Trophoblast cell (in vitro differentiated cells and primary cell): Measurements from ENCODE around the gene TAF8.

Experiments
- DNase-seq, 2 donors: peaks; one replicate each; pipeline ENCODE4 v3.0.0-alpha.2; 2016
- H2AFZ ChIP-seq: 2 replicates; pipeline ENCODE4 v1.6.1; 2013; ENCODE audit warnings: low read length, moderate library complexity, mild to moderate bottlenecking; ENCODE audit not compliant: insufficient read depth, poor library complexity
- H2AK5ac ChIP-seq: 2 replicates; pipeline ENCODE4 v1.6.1; 2013; ENCODE audit warnings: mild to moderate bottlenecking, low read length
- H2BK120ac ChIP-seq: 2 replicates; pipeline ENCODE4 v1.6.1; 2013; ENCODE audit warnings: low read length, mild to moderate bottlenecking, moderate library complexity; ENCODE audit not compliant: insufficient read depth, poor library complexity
- H2BK12ac ChIP-seq: 2 replicates; pipeline ENCODE4 v1.6.1; 2013; ENCODE audit warnings: mild to moderate bottlenecking, low read length, moderate library complexity
- H2BK5ac ChIP-seq: 2 replicates; pipeline ENCODE4 v1.6.1; 2013; ENCODE audit warnings: low read length, low read depth, moderate library complexity, mild to moderate bottlenecking; ENCODE audit not compliant: poor library complexity
- H3K14ac ChIP-seq: 2 replicates; pipeline ENCODE4 v1.6.1; 2013; ENCODE audit warnings: mild to moderate bottlenecking, low read length
- H3K18ac ChIP-seq: 2 replicates; pipeline ENCODE4 v1.6.1; 2013; ENCODE audit warnings: mild to moderate bottlenecking, low read length
- H3K23ac ChIP-seq: 2 replicates; pipeline ENCODE4 v1.6.1; 2013; ENCODE audit warnings: low read length
- H3K27ac ChIP-seq: 2 replicates; pipeline ENCODE4 v1.5.1; 2013; ENCODE audit warnings: low read depth, mild to moderate bottlenecking, inconsistent platforms, low read length, moderate library complexity
- H3K27me3 ChIP-seq: 2 replicates; pipeline ENCODE4 v1.6.1; 2013; ENCODE audit warnings: inconsistent platforms, mild to moderate bottlenecking, low read length, moderate library complexity; ENCODE audit not compliant: insufficient read depth
- H3K36me3 ChIP-seq, 2 experiments: 1 replicate in 1 of 2; 2 replicates in 1 of 2; pipeline ENCODE4 v1.6.1; 2013; ENCODE audit warnings: low read length in 2 of 2, mild to moderate bottlenecking in 2 of 2, moderate library complexity in 1 of 2; ENCODE audit not compliant: insufficient read depth in 2 of 2, control insufficient read depth in 1 of 2
- H3K4ac ChIP-seq: 2 replicates; pipeline ENCODE4 v1.6.1; 2013; ENCODE audit warnings: low read depth, mild to moderate bottlenecking, low read length, moderate library complexity
- H3K4me1 ChIP-seq, 2 experiments: 1 replicate in 1 of 2; 2 replicates in 1 of 2; pipeline ENCODE4 v1.6.1; 2013; ENCODE audit warnings: low read length in 2 of 2, mild to moderate bottlenecking in 2 of 2, moderate library complexity in 1 of 2; ENCODE audit not compliant: insufficient read depth in 2 of 2, control insufficient read depth in 1 of 2
- H3K4me2 ChIP-seq: 2 replicates; pipeline ENCODE4 v1.6.1; 2013; ENCODE audit warnings: inconsistent platforms, mild to moderate bottlenecking, low read length, moderate library complexity
- H3K4me3 ChIP-seq: 2 replicates; pipeline ENCODE4 v1.5.1; 2013; ENCODE audit warnings: mild to moderate bottlenecking, low read depth, low read length, inconsistent platforms
- H3K79me1 ChIP-seq: one replicate; pipeline ENCODE4 v1.6.1; 2013; ENCODE audit warnings: low read length
- H3K79me2 ChIP-seq: 2 replicates; pipeline ENCODE4 v1.6.1; 2013; ENCODE audit warnings: low read length, mild to moderate bottlenecking; ENCODE audit not compliant: control insufficient read depth, insufficient read depth, poor library complexity
- H3K9ac ChIP-seq: 2 replicates; pipeline ENCODE4 v1.6.1; 2013; ENCODE audit warnings: mild to moderate bottlenecking, low read length
- H3K9me3 ChIP-seq: 2 replicates; pipeline ENCODE4 v1.6.1; 2013; ENCODE audit warnings: low read depth, mild to moderate bottlenecking, control low read depth, inconsistent platforms, low read length; ENCODE audit not compliant: insufficient read depth
- H4K12ac ChIP-seq: 2 replicates; pipeline ENCODE4 v1.6.1; 2013; ENCODE audit warnings: low read depth, mild to moderate bottlenecking, low read length, moderate library complexity
- H4K8ac ChIP-seq: 2 replicates; pipeline ENCODE4 v1.6.1; 2013; ENCODE audit warnings: low read depth, mild to moderate bottlenecking, low read length, moderate library complexity
- H4K91ac ChIP-seq: one replicate; pipeline ENCODE4 v1.6.1; 2013; ENCODE audit warnings: low read depth, mild to moderate bottlenecking, low read length, moderate library complexity
- WGBS: extraction: QIAGEN DNeasy Blood & Tissue Kit; methylation state at CpG from one replicate; pipeline ENCODE4 v1.1.7; 2013; ENCODE audit warnings: missing lambda C conversion rate; ENCODE audit not compliant: insufficient read length, insufficient coverage; ENCODE audit errors: extremely low coverage; 5-methylcytosine and 5-hydroxymethylcytosine counted together

Gene TAF8

DNA sequence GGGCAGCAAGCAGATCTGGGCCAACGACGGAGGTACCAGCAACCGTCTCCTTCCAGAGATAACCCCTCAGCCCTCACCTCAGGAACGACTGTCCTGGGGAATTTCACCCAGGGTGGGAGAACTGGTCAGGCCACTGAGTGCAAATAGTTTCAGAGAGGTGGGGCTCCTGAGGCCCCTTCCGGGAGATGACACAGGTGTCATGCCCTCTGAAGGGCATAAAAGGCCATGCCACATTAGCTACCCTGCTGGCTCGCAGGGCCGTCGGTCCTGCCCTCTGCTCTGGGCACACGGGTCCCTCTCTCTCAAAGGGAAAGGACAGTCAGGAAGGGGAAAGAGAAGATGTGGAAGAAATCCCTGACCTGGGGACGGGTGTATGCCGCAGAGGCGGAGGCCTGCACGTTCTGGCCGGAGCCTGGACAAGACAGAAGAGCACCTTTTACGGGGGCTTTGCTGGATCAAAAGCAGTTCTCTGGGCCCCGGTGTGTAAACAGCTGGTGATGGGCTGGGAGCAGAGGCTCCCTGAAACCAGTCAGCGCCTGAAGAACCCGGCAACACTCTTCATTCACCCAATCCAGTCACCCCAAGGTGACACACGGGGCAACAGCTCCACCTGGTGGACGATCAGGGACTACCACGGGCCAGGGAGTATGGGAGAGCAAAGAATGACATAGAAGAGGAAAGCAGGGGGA is 6.4 kb upstream of the TAF8 start:
- H3K4ac ChIP-seq = peak overlapping the region; percentile 13
- no peak overlapping the region for H3K9ac ChIP-seq
- peak overlapping the region; percentile 41 for H3K18ac ChIP-seq
- peak overlapping the region; percentile 58 for H3K4me2 ChIP-seq
- H3K23ac ChIP-seq = no peak overlapping the region
- H2BK5ac ChIP-seq = peak overlapping the region; percentile 53
- no peak overlapping the region for H2AK5ac ChIP-seq
- H4K12ac ChIP-seq = no peak overlapping the region
- H3K27ac ChIP-seq = peak overlapping the region; percentile 75
- peak overlapping the region; percentile 12 for H2AFZ ChIP-seq
- no CpG with 5 or more reads among the region's 21 CpGs for WGBS
- H4K8ac ChIP-seq = peak overlapping the region; percentile 72
- H3K27me3 ChIP-seq = no peaks in the 10 kb centered on the region
- H3K79me2 ChIP-seq = peaks cover 2% of the 10 kb centered on the region
- peaks cover 7% of the 10 kb centered on the region for H3K9me3 ChIP-seq
- H3K4me1 ChIP-seq = peaks cover 18 to 23% of the 10 kb centered on the region in 2 experiments
- H3K14ac ChIP-seq = peak overlapping the region; percentile 44
- no peaks in the 10 kb centered on the region for H3K36me3 ChIP-seq
- peak; percentile 80 to 94 for DNase-seq
- no peak overlapping the region for H3K4me3 ChIP-seq
- peak overlapping the region; percentile 82 for H4K91ac ChIP-seq
- H2BK120ac ChIP-seq = peak overlapping the region; percentile 60
- H3K79me1 ChIP-seq = peaks cover 19% of the 10 kb centered on the region
- peak overlapping the region; percentile 29 for H2BK12ac ChIP-seq

DNA sequence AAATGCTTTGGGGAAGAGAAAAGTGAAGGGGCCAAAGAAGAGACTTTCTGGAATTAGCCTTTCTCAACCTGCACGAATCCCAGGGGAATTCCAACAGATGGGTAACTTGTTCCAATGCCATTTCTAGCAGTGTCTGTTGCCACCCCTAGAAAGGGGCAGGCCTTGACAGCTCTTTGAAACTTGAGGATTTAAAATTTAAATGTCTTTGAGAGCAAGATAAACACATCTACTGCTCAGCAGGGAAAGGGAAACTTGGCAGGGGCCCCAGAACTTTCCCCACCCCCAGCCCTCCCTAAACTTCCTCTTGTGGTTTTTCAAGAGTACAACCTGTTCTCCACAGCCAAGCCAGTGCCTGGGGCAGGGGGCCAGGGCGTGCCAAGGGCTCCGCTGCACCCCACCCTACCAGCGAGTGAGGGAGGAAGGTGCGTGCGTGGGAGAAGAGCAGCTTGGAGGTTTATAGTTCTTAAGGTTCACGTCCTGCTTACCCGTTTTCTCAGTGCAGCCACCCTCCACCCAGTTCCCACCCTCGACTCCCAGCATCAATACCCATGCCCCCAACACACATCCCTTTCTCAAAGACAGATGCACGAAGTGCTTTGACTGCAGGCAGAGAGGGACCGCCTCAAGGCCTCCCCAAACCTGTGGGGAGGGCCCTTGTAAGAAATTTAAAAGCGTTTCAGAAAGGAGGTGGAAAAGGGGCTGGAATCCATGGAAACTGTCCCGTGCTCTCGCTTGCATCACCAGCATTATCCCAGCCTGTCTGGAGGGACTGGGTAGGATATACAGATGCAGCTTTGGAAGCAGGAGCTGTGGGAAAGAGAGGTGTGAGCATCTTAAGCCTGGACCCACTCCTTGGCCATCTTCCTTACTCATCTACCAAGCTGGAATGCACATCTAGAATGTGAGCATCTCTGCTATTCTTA is 4.5 kb upstream of the TAF8 start:
- Histone ChIP-seq H4K91ac (no peak overlapping the region), H2BK5ac (no peak overlapping the region), H3K4me1 (peaks cover 18 to 23% of the 10 kb centered on the region in 2 experiments), H2BK12ac (peak overlapping the region; percentile 20), H3K27ac (no peak overlapping the region), H3K36me3 (no peaks in the 10 kb centered on the region), H3K4me2 (no peak overlapping the region), H3K27me3 (no peaks in the 10 kb centered on the region), H4K12ac (no peak overlapping the region), H3K23ac (no peak overlapping the region), H2BK120ac (no peak overlapping the region), H3K9ac (no peak overlapping the region), H3K14ac (no peak overlapping the region), H3K18ac (no peak overlapping the region), H3K4me3 (no peak overlapping the region), H4K8ac (no peak overlapping the region), H3K4ac (no peak overlapping the region), H3K79me1 (peaks cover 25% of the 10 kb centered on the region), H3K79me2 (peaks cover 2% of the 10 kb centered on the region), H2AK5ac (no peak overlapping the region), H3K9me3 (peaks cover 3% of the 10 kb centered on the region), H2AFZ (no peak overlapping the region)
- WGBS = no CpG with 5 or more reads among the region's 14 CpGs
- no peak for DNase-seq

DNA sequence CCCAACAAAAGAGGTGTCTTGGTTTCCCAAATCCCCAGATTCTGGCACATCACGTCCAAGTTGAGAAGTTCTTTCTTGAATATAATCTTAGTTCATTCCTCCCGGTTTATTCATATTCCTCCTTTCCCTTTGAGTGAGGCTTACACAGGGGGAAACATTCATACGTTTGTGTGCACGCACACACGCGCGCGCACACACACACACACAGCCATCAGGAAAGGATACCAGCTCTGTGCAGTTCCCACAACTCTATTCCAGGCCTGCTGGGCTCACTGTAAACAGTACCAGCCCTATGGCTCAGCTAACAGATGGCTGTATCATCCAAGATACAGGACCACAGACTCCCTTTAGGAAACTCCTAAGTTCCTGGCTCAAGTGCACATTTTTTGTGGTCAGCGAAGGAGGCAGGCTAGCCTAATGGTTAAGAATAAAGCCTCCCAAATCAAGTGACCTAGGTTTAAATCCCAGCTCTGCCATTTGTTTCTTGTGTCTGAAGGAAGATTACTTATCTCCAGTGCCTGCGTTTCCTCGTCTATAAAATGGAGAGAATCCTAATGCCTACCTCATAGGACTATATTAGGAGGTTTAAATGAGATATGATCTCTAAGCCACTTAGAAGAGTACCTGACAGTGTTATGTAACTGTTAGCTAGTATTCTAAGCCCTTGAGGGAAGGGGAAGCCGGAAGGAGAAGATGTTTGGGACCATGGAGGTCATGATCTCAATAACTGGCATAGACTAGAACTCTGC is 3.7 kb upstream of the TAF8 start:
- Histone ChIP-seq H2BK120ac (no peak overlapping the region), H3K36me3 (no peaks in the 10 kb centered on the region), H3K18ac (no peak overlapping the region), H2BK5ac (no peak overlapping the region), H3K27ac (no peak overlapping the region), H3K4me3 (no peak overlapping the region), H4K91ac (no peak overlapping the region), H2AK5ac (no peak overlapping the region), H4K8ac (no peak overlapping the region), H3K79me1 (peaks cover 25% of the 10 kb centered on the region), H3K27me3 (no peaks in the 10 kb centered on the region), H3K23ac (no peak overlapping the region), H3K9me3 (peaks cover 3% of the 10 kb centered on the region), H3K14ac (no peak overlapping the region), H2AFZ (no peak overlapping the region), H3K9ac (no peak overlapping the region), H3K79me2 (peaks cover 2% of the 10 kb centered on the region), H3K4me1 (peaks cover 18 to 26% of the 10 kb centered on the region in 2 experiments), H3K4ac (no peak overlapping the region), H4K12ac (no peak overlapping the region), H2BK12ac (no peak overlapping the region), H3K4me2 (no peak overlapping the region)
- no CpG with 5 or more reads among the region's 12 CpGs for WGBS
- no peak for DNase-seq

DNA sequence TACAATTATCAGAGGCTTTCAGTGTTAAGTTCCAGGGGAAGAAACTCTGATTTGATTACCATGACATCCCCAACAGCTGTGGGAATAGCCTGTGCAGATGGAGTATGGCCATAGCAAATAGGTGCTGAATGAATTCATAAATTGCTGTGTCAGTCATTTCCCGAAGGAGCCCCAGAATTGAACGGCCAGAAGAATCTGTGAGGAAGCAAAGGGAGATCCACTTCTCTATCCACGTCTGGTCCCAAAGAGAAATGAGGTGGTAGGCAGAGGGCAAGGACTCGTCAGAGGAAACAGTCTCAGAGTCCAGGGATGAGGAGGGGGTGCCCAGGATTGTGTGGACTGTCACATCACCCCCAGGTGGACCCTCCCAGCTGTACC is 3.1 kb upstream of the TAF8 start:
- DNase-seq = no peak
- Histone ChIP-seq H2AK5ac (no peak overlapping the region), H3K4ac (no peak overlapping the region), H2AFZ (no peak overlapping the region), H3K79me1 (peaks cover 25% of the 10 kb centered on the region), H4K8ac (no peak overlapping the region), H3K9me3 (peaks cover 3% of the 10 kb centered on the region), H3K79me2 (peaks cover 2% of the 10 kb centered on the region), H3K27ac (no peak overlapping the region), H2BK12ac (no peak overlapping the region), H3K18ac (no peak overlapping the region), H3K4me1 (peaks cover 18 to 26% of the 10 kb centered on the region in 2 experiments), H2BK5ac (no peak overlapping the region), H3K4me2 (no peak overlapping the region), H3K23ac (no peak overlapping the region), H3K27me3 (no peaks in the 10 kb centered on the region), H4K12ac (no peak overlapping the region), H4K91ac (no peak overlapping the region), H3K9ac (no peak overlapping the region), H3K4me3 (no peak overlapping the region), H2BK120ac (no peak overlapping the region), H3K14ac (no peak overlapping the region), H3K36me3 (no peaks in the 10 kb centered on the region)
- WGBS = no CpG with 5 or more reads among the region's 4 CpGs
